Measurements from ENCODE around the gene DLX6. TPM values are rescaled to one million over a fixed set of nuclear protein-coding genes. Genes with fewer than 3 reads are reported as not detected.
A peak's percentile ranks its signal among the peaks of the same experiment; 100 is the strongest.

Gene DLX6
- total and polyA plus RNA-seq, 2 of the 8 experiments (the other 6 are each of a cell fraction or from before 2014, with no cell fraction given) = not detected

- TF ChIP-seq SP1 (IDR thresholded peaks at IDR 0.05; ENCODE audit: low read depth, low read length) (0 out of 2 replicates have a peak, but pooled peaks have one; percentile 30), SRF (IDR thresholded peaks at IDR 0.05; ENCODE audit: low read depth, low read length) (no peak), RBBP5 (IDR thresholded peaks at IDR 0.05; ENCODE audit: borderline replicate concordance, low read depth, low read length) (no peak), ZNF274 (IDR thresholded peaks at IDR 0.05; ENCODE audit: borderline replicate concordance, extremely low read depth, low read length) (no peak), SIX5 (IDR thresholded peaks at IDR 0.05; ENCODE audit: low read depth, low read length) (no peak), TAF1 (IDR thresholded peaks at IDR 0.05; ENCODE audit: low read depth, low read length) (no peak), FOSL1 (IDR thresholded peaks at IDR 0.05; ENCODE audit: insufficient read depth, low read depth, low read length) (no peak), EZH2 (IDR thresholded peaks at IDR 0.05; ENCODE audit: low read depth, low read length, severe bottlenecking) (peak; percentile 33), TAF7 (optimal IDR thresholded peaks at IDR 0.05; ENCODE audit: borderline replicate concordance, low read depth, low read length) (no peak)
Observed at GRCh38 chr7:97013134-97013844, 7.9 kb downstream of the DLX6 start (continued).
